GM12864 (cell line): Measurements from ENCODE around the gene COL11A2.

Experiments
- DNase-seq: peaks from one replicate; pipeline ENCODE4 v3.0.0-alpha.2; 2011; ENCODE audit warnings: low read depth
- H3K4me3 ChIP-seq: 2 replicates; pipeline ENCODE4 v1.5.1; 2011; ENCODE audit warnings: mild to moderate bottlenecking, low read depth, low read length, control low read depth
- TF ChIP-seq, protein P1 (sequence below): IDR thresholded peaks from 2 replicates; pipeline ENCODE4 v1.5.1; 2011; ENCODE audit warnings: low read depth, mild to moderate bottlenecking, moderate library complexity, low read length, control low read depth, inconsistent platforms; ENCODE audit errors: missing control alignments

The COL11A2 gene

GRCh38 chr6:33116417-33116816 is 75.8 kb downstream of the COL11A2 start:
- H3K4me3 ChIP-seq: no peak overlapping the region
- TF ChIP-seq, protein P1, sequence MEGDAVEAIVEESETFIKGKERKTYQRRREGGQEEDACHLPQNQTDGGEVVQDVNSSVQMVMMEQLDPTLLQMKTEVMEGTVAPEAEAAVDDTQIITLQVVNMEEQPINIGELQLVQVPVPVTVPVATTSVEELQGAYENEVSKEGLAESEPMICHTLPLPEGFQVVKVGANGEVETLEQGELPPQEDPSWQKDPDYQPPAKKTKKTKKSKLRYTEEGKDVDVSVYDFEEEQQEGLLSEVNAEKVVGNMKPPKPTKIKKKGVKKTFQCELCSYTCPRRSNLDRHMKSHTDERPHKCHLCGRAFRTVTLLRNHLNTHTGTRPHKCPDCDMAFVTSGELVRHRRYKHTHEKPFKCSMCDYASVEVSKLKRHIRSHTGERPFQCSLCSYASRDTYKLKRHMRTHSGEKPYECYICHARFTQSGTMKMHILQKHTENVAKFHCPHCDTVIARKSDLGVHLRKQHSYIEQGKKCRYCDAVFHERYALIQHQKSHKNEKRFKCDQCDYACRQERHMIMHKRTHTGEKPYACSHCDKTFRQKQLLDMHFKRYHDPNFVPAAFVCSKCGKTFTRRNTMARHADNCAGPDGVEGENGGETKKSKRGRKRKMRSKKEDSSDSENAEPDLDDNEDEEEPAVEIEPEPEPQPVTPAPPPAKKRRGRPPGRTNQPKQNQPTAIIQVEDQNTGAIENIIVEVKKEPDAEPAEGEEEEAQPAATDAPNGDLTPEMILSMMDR: no peak
- no peak for DNase-seq

- DNase-seq: no peak
- no peak overlapping the region for H3K4me3 ChIP-seq
- TF ChIP-seq, protein P1: no peak
Measured at GRCh38 chr6:33114406-33114805, 77.9 kb downstream of the COL11A2 start.

DNA sequence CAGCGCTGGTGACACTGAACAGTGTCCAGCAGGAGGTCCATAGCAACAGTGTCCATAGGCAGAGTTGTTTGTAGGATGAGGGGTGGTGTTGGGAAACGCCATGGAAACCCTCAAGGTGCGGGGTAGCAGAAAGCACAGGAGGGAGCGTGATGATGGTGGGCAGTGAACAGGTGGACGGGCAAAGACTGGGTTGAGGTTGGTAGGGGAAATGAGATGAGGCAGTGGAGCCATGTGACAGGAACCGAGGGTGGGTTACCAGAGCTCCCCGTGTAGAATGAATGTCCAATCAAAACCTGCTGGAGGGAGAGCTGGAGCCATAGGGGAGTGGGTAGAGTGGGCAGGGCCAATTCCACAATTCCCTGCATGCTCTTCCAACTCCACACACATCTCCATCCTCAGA is 78.5 kb downstream of the COL11A2 start:
- TF ChIP-seq, protein P1: no peak
- H3K4me3 ChIP-seq: no peak overlapping the region

More for the DNA sequence above, 78.5 kb downstream of the COL11A2 start:
- DNase-seq: no peak
